ENCODE results near the gene MYRIP.
"Not testable (repeated sequence)": the region's sequence is repeated elsewhere in the genome, so short reads cannot be mapped to it uniquely, and the experiment has no call there.

Gene MYRIP

GRCh38 chr3:39812537-39812936, 3.1 kb downstream of the MYRIP start:
- no peak overlapping the region for H3K9ac ChIP-seq

DNA sequence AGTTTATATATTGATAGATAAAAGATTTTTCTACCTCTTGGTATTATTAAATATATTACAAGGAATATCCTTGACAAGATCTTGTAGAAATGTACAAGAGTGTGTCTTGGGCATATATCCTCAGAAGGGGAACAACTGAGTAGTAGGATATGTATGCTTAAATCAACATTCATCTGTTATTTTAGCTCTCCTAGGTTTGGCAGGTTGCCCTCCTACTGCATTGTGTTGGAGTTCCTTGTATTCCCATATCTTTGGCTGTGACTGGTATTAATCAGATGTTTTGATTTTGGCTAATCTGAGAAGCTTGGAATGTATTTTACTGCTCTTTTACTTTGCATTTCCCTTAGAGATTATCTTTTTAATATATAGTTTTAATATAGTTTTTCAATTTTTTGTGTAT, 4.6 kb downstream of the MYRIP start:
- Histone ChIP-seq H3K4me3 (no peak overlapping the region), H3K36me3 (no peaks in the 10 kb centered on the region), H4K20me1 (peaks cover 0 to 8% (median 0%) of the 10 kb centered on the region in 11 experiments; a peak in 1 of 22 replicates), H3K9ac (no peak overlapping the region), H3K4me2 (no peak overlapping the region), H3K27me3 (peaks cover 30 to 34% (median 31%) of the 10 kb centered on the region in 11 experiments), H3K4me1 (peaks cover 8 to 17% (median 15%) of the 10 kb centered on the region in 10 experiments; a peak in 18 of 20 replicates), H3K9me3 (replicated peaks in 1 of 11) (no peaks in the 10 kb centered on the region), H3K27ac (no peak overlapping the region)
- TF ChIP-seq Cebpa-rat (IDR thresholded peaks at IDR 0.05), result no peak

More at GRCh38 chr3:39812537-39812936, 3.1 kb downstream of the MYRIP start:
- H3K4me2 ChIP-seq, result no peak overlapping the region
- no peak overlapping the region for H3K4me3 ChIP-seq
- peaks cover 0 to 8% (median 0%) of the 10 kb centered on the region in 11 experiments; a peak in 1 of 22 replicates for H4K20me1 ChIP-seq
- H3K27me3 ChIP-seq, result peaks cover 36 to 44% (median 40%) of the 10 kb centered on the region in 11 experiments
- H3K36me3 ChIP-seq, result no peaks in the 10 kb centered on the region
- no peak overlapping the region for H3K27ac ChIP-seq
- no peaks in the 10 kb centered on the region for H3K9me3 ChIP-seq (replicated peaks in 1 of 11)
- no peak for TF ChIP-seq Cebpa-rat (IDR thresholded peaks at IDR 0.05)
- peaks cover 8 to 20% (median 16%) of the 10 kb centered on the region in 10 experiments; a peak in 18 of 20 replicates for H3K4me1 ChIP-seq

DNA sequence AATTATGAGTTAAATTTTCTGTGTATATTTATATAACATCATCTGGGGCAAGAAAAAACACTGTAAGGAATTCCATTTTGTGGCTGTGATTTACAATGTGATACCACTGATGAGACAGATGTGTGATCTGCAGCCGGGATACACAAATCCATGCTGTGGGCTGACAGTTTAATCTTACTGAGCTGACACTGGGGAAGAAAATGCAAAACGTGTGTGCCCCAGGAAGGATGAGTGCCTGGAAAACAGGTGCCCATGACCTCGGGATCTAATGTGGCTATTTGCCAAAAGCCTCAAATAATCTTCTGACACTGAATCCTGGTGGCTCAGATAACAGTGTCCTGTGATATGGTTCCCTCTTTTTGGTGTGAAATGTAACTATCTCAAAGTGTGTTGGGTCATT, 10.5 kb downstream of the MYRIP start:
- H3K9me3 ChIP-seq (replicated peaks in 1 of 11), result no peaks in the 10 kb centered on the region
- peaks cover 0 to 6% (median 0%) of the 10 kb centered on the region in 10 experiments; a peak in 3 of 20 replicates for H3K4me1 ChIP-seq
- no peak overlapping the region for H3K4me3 ChIP-seq
- TF ChIP-seq Cebpa-rat (IDR thresholded peaks at IDR 0.05), result no peak
- no peak overlapping the region for H3K9ac ChIP-seq
- H4K20me1 ChIP-seq, result no peaks in the 10 kb centered on the region
- H3K27ac ChIP-seq, result no peak overlapping the region
- H3K27me3 ChIP-seq, result no peaks in the 10 kb centered on the region
- H3K36me3 ChIP-seq, result no peaks in the 10 kb centered on the region
- H3K4me2 ChIP-seq, result no peak overlapping the region

DNA sequence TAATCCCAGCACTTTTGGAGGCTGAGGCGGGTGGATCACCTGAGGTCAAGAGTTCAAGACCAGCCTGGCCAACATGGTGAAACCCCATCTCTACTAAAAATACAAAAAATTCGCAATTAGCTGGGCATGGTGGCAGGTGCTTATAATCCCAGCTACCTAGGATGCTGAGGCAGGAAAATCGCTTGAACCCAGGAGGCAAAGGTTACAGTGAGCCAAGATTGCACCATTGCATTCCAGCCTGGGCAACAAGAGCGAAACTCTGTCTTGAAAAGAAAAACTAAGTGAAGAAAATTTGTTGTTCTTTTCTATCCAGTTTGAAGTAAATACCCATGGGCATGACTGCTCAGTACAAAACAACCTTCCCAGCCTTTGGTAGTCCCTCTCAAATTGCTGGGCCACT, 24.4 kb downstream of the MYRIP start:
- H3K27me3 ChIP-seq, H3K4me1 ChIP-seq, H3K4me2 ChIP-seq, H3K4me3 ChIP-seq, H3K27ac ChIP-seq, H3K36me3 ChIP-seq, H3K9ac ChIP-seq, H4K20me1 ChIP-seq: not testable (repeated sequence)
- peaks cover 0 to 18% (median 11%) of the 10 kb centered on the region in 11 experiments; a peak in 13 of 22 replicates for H3K9me3 ChIP-seq (replicated peaks in 1 of 11)

DNA sequence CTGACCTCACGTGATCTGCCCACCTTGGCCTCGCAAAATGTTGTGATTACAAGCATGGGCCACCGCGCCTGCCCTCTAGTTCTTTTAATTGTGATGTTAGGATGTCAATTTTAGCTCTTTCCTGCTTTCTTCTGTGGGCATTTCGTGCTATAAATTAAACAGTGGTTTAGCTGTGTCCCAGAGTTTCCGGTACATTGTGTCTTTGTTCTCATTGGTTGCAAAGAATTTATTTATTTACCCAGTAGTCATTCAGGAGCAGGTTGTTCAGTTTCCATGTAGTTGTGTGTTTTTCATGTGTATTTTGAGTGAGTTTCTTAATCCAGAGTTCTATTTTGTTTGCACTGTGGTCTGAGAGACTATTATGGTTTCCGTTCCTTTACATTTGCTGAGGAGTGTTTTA, 30.1 kb downstream of the MYRIP start:
- H3K4me2 ChIP-seq, result peak overlapping the region in 5 of 11 experiments; percentile 1 to 23 (median 20); a peak in 3 of 22 replicates
- H3K9me3 ChIP-seq (replicated peaks in 1 of 11), result peaks cover 0 to 18% (median 11%) of the 10 kb centered on the region in 11 experiments; a peak in 13 of 22 replicates
- H3K4me1 ChIP-seq, result peaks cover 0 to 6% (median 0%) of the 10 kb centered on the region in 10 experiments; a peak in 4 of 20 replicates
- H4K20me1 ChIP-seq, result no peaks in the 10 kb centered on the region
- H3K9ac ChIP-seq, result no peak overlapping the region
- no peak overlapping the region for H3K4me3 ChIP-seq
- no peaks in the 10 kb centered on the region for H3K36me3 ChIP-seq
- H3K27ac ChIP-seq, result no peak overlapping the region
- no peak for TF ChIP-seq Cebpa-rat (IDR thresholded peaks at IDR 0.05)
- no peaks in the 10 kb centered on the region for H3K27me3 ChIP-seq

GRCh38 chr3:39843440-39843839, 34.0 kb downstream of the MYRIP start:
- no peaks in the 10 kb centered on the region for H3K27me3 ChIP-seq
- TF ChIP-seq Cebpa-rat (IDR thresholded peaks at IDR 0.05), result no peak
- H3K36me3 ChIP-seq, result no peaks in the 10 kb centered on the region
- peaks cover 0 to 6% (median 0%) of the 10 kb centered on the region in 10 experiments; a peak in 4 of 20 replicates for H3K4me1 ChIP-seq
- no peak overlapping the region for H3K27ac ChIP-seq
- H3K9ac ChIP-seq, result no peak overlapping the region
- H3K4me2 ChIP-seq, result no peak overlapping the region
- no peaks in the 10 kb centered on the region for H4K20me1 ChIP-seq
- no peaks in the 10 kb centered on the region for H3K9me3 ChIP-seq (replicated peaks in 1 of 11)
- H3K4me3 ChIP-seq, result no peak overlapping the region

DNA sequence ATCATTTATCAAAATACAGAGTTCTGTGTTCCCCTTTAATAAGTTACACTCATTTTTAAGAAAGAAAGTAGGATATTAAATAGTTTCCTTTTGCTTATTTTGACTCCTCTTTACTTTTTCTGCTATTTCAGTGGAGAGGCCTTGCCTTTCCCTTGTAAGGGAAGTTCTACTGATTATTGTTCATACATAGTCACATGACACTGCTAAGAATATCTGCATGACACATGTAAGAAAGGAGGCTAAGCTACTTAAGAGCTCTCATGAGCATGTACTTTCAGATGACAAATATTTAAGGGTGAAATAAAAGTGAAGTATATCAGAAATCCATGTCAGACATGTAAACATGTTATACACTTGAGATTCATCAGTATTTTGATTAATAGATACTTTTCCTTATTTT, 39.0 kb downstream of the MYRIP start:
- no peak overlapping the region for H3K4me3 ChIP-seq
- no peaks in the 10 kb centered on the region for H3K9me3 ChIP-seq (replicated peaks in 1 of 11)
- H3K27ac ChIP-seq, result no peak overlapping the region
- TF ChIP-seq Cebpa-rat (IDR thresholded peaks at IDR 0.05), result no peak
- H3K27me3 ChIP-seq, result no peaks in the 10 kb centered on the region
- no peak overlapping the region for H3K9ac ChIP-seq
- H3K4me2 ChIP-seq, result peak overlapping the region in 2 of 11 experiments; percentile 5 to 13; a peak in 2 of 22 replicates
- no peaks in the 10 kb centered on the region for H4K20me1 ChIP-seq
- no peaks in the 10 kb centered on the region for H3K36me3 ChIP-seq
- H3K4me1 ChIP-seq, result peaks cover 0 to 17% (median 11%) of the 10 kb centered on the region in 10 experiments; a peak in 13 of 20 replicates

GRCh38 chr3:39849992-39850715, 40.7 kb downstream of the MYRIP start:
- Histone ChIP-seq H3K4me3 (no peak overlapping the region), H3K4me2 (peak overlapping the region in 7 of 11 experiments; percentile 8 to 45 (median 26); a peak in 8 of 22 replicates), H4K20me1 (no peaks in the 10 kb centered on the region), H3K27ac (no peak overlapping the region), H3K9ac (no peak overlapping the region), H3K36me3 (no peaks in the 10 kb centered on the region), H3K9me3 (replicated peaks in 1 of 11) (peaks cover 0 to 6% (median 0%) of the 10 kb centered on the region in 11 experiments; a peak in 8 of 22 replicates), H3K27me3 (no peaks in the 10 kb centered on the region), H3K4me1 (peaks cover 0 to 17% (median 11%) of the 10 kb centered on the region in 10 experiments; a peak in 13 of 20 replicates)
- no peak for TF ChIP-seq Cebpa-rat (IDR thresholded peaks at IDR 0.05)

- Histone ChIP-seq H3K4me3 (no peak overlapping the region), H3K27me3 (no peaks in the 10 kb centered on the region), H4K20me1 (no peaks in the 10 kb centered on the region), H3K9me3 (replicated peaks in 1 of 11) (peaks cover 1 to 11% (median 5%) of the 10 kb centered on the region in 11 experiments; a peak in 17 of 22 replicates), H3K36me3 (no peaks in the 10 kb centered on the region), H3K9ac (no peak overlapping the region), H3K4me2 (peak overlapping the region in 4 of 11 experiments; percentile 8 to 31 (median 12); a peak in 5 of 22 replicates), H3K4me1 (peaks cover 0 to 17% (median 11%) of the 10 kb centered on the region in 10 experiments; a peak in 13 of 20 replicates), H3K27ac (no peak overlapping the region)
- TF ChIP-seq Cebpa-rat (IDR thresholded peaks at IDR 0.05), result no peak
Observed at GRCh38 chr3:39850716-39851032, 41.3 kb downstream of the MYRIP start.
